ENCODE measurements around the gene ECPAS.
"Not testable (repeated sequence)": the region's sequence is repeated elsewhere in the genome, so short reads cannot be mapped to it uniquely, and the experiment has no call there.

Gene ECPAS

GRCh38 chr9:111412280-111412679, 71.9 kb downstream of the ECPAS start:
- DNase-seq = no peak

GRCh38 chr9:111411266-111411665, 72.9 kb downstream of the ECPAS start:
- no peak for DNase-seq

GRCh38 chr9:111407813-111408212, 76.4 kb downstream of the ECPAS start:
- no peak for DNase-seq

GRCh38 chr9:111405701-111406100, 78.5 kb downstream of the ECPAS start:
- DNase-seq = no peak

- DNase-seq = not testable (repeated sequence)
These were observed 82.7 kb downstream of the ECPAS start for GRCh38 chr9:111401486-111401885.

GRCh38 chr9:111400564-111400898, 83.7 kb downstream of the ECPAS start:
- no peak for DNase-seq

- no peak for DNase-seq
These were observed 84.2 kb downstream of the ECPAS start for GRCh38 chr9:111399772-111400563.

- DNase-seq = no peak
These were observed 84.9 kb downstream of the ECPAS start for GRCh38 chr9:111399211-111399739.

- DNase-seq = no peak
These were observed 90.2 kb downstream of the ECPAS start for GRCh38 chr9:111393971-111394370.

GRCh38 chr9:111389406-111389805, 94.8 kb downstream of the ECPAS start:
- no peak for DNase-seq

- no peak for DNase-seq
These were observed 97.8 kb downstream of the ECPAS start for GRCh38 chr9:111386386-111386785.

GRCh38 chr9:111381006-111381405, 103.2 kb downstream of the ECPAS start:
- DNase-seq = no peak

- DNase-seq = no peak
These were observed 108.2 kb downstream of the ECPAS start for GRCh38 chr9:111375817-111376564.

- DNase-seq = no peak
These were observed 109.1 kb downstream of the ECPAS start for GRCh38 chr9:111375062-111375461.

GRCh38 chr9:111372297-111372696, 111.9 kb downstream of the ECPAS start:
- no peak for DNase-seq

GRCh38 chr9:111366978-111367377, 117.2 kb downstream of the ECPAS start:
- no peak for DNase-seq

GRCh38 chr9:111362526-111362925, 121.7 kb downstream of the ECPAS start:
- no peak for DNase-seq

GRCh38 chr9:111360881-111361280, 123.3 kb downstream of the ECPAS start:
- DNase-seq = no peak

GRCh38 chr9:111356481-111357244, 127.5 kb downstream of the ECPAS start:
- DNase-seq = no peak

GRCh38 chr9:111352545-111352944, 131.6 kb downstream of the ECPAS start:
- DNase-seq = no peak

- no peak for DNase-seq
These were observed 133.6 kb downstream of the ECPAS start for GRCh38 chr9:111350556-111350955.

- DNase-seq = no peak
These were observed 134.4 kb downstream of the ECPAS start for GRCh38 chr9:111349766-111350165.

GRCh38 chr9:111348821-111349271, 135.3 kb downstream of the ECPAS start:
- DNase-seq = no peak
